ENCODE results near the gene ZNF432. TPM values are rescaled to one million over a fixed set of nuclear protein-coding genes. Genes with fewer than 3 reads are reported as not detected.
A peak's percentile ranks its signal among the peaks of the same experiment; 100 is the strongest.

Gene ZNF432
- total and polyA plus RNA-seq, 2 of the 13 experiments (the other 11 are each of a cell fraction or from before 2014, with no cell fraction given), result 4.1 to 8.7 TPM

DNA sequence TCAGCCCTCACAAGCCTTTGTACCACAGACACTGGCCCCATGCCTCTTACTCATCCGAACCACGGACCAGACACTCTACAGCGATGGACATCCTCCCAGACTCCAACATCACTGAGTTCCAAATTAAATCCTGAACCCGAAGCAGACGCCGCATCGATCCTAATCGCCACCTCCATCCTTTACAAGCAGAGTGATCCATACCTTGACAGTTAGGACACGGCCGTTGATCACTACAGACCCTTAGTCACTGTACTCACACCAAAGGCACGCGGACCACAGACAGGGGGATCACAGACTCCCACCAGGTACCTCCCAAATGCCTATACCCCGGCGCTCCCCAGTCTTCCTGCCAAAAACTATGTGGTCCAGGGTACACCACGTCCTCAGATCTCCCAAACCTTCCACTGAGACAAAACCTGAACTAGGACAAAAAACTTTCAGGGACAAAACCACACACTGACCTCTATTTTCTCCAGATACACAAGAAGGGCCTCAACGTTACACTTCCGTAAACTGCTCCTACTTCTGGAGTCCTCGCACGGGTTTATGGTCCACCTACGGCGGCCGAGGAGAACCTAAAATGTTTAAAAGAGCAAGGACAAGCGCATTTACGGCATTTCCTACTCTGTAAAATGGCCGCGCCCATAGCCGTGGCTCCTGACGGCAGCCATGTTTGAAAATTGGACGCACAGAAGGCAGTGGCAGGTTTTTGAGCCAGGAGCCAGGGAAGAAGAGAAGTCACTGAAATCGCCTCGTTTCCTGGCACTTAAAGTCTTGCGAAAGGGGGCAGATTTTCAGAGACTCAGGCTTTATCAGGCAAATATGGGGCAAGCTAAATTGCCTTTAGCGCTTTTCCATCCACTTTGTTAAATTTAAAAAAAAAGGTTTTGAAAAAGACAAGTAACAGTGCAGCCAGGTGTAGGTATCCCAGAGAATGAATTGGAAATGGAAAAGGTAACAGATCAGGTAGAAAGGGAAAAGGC, 62.0 kb downstream of the ZNF432 start, which contains the start of gene ZNF350 (continued):
- TF ChIP-seq, protein P1, sequence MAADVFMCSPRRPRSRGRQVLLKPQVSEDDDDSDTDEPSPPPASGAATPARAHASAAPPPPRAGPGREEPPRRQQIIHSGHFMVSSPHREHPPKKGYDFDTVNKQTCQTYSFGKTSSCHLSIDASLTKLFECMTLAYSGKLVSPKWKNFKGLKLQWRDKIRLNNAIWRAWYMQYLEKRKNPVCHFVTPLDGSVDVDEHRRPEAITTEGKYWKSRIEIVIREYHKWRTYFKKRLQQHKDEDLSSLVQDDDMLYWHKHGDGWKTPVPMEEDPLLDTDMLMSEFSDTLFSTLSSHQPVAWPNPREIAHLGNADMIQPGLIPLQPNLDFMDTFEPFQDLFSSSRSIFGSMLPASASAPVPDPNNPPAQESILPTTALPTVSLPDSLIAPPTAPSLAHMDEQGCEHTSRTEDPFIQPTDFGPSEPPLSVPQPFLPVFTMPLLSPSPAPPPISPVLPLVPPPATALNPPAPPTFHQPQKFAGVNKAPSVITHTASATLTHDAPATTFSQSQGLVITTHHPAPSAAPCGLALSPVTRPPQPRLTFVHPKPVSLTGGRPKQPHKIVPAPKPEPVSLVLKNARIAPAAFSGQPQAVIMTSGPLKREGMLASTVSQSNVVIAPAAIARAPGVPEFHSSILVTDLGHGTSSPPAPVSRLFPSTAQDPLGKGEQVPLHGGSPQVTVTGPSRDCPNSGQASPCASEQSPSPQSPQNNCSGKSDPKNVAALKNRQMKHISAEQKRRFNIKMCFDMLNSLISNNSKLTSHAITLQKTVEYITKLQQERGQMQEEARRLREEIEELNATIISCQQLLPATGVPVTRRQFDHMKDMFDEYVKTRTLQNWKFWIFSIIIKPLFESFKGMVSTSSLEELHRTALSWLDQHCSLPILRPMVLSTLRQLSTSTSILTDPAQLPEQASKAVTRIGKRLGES (CRISPR knock-in tag; IDR thresholded peaks at IDR 0.05; ENCODE audit: borderline replicate concordance), result no peak
- TF ChIP-seq SP5 (CRISPR knock-in tag; IDR thresholded peaks at IDR 0.05; ENCODE audit: borderline replicate concordance, low read depth) (no peak), CREB1 (IDR thresholded peaks at IDR 0.05) (no peak), CREB1 (CRISPR knock-in tag; IDR thresholded peaks at IDR 0.05) (peak; percentile 82), ZNF12 (CRISPR knock-in tag; IDR thresholded peaks at IDR 0.05) (peak; percentile 65; the same call in 1 of the 2 replicates), ZFP1 (CRISPR knock-in tag; IDR thresholded peaks at IDR 0.05) (peak; percentile 70; the same call in 1 of the 2 replicates), ZNF432 (CRISPR knock-in tag; IDR thresholded peaks at IDR 0.05; ENCODE audit: borderline replicate concordance) (no peak), ERF (CRISPR knock-in tag; IDR thresholded peaks at IDR 0.05) (peak; percentile 88), FOSL2 (CRISPR knock-in tag; IDR thresholded peaks at IDR 0.05) (peak; percentile 62), SIN3A (IDR thresholded peaks at IDR 0.05; ENCODE audit: borderline replicate concordance, low read depth, low read length) (peak; percentile 96), RNF2 (conservative IDR thresholded peaks at IDR 0.05; ENCODE audit: low read depth) (no peak), ZNF780A (CRISPR knock-in tag; IDR thresholded peaks at IDR 0.05) (no peak), MBNL3 (CRISPR knock-in tag; conservative IDR thresholded peaks at IDR 0.05) (no peak), ZNF670 (CRISPR knock-in tag; IDR thresholded peaks at IDR 0.05; ENCODE audit: borderline replicate concordance) (no peak; the same call in 1 of the 2 replicates), ZNF709 (CRISPR knock-in tag; IDR thresholded peaks at IDR 0.05) (no peak), NR3C1 (CRISPR knock-in tag; IDR thresholded peaks at IDR 0.05) (no peak), MIXL1 (CRISPR knock-in tag; IDR thresholded peaks at IDR 0.05) (peak; percentile 91)
- TF ChIP-seq, protein P2, sequence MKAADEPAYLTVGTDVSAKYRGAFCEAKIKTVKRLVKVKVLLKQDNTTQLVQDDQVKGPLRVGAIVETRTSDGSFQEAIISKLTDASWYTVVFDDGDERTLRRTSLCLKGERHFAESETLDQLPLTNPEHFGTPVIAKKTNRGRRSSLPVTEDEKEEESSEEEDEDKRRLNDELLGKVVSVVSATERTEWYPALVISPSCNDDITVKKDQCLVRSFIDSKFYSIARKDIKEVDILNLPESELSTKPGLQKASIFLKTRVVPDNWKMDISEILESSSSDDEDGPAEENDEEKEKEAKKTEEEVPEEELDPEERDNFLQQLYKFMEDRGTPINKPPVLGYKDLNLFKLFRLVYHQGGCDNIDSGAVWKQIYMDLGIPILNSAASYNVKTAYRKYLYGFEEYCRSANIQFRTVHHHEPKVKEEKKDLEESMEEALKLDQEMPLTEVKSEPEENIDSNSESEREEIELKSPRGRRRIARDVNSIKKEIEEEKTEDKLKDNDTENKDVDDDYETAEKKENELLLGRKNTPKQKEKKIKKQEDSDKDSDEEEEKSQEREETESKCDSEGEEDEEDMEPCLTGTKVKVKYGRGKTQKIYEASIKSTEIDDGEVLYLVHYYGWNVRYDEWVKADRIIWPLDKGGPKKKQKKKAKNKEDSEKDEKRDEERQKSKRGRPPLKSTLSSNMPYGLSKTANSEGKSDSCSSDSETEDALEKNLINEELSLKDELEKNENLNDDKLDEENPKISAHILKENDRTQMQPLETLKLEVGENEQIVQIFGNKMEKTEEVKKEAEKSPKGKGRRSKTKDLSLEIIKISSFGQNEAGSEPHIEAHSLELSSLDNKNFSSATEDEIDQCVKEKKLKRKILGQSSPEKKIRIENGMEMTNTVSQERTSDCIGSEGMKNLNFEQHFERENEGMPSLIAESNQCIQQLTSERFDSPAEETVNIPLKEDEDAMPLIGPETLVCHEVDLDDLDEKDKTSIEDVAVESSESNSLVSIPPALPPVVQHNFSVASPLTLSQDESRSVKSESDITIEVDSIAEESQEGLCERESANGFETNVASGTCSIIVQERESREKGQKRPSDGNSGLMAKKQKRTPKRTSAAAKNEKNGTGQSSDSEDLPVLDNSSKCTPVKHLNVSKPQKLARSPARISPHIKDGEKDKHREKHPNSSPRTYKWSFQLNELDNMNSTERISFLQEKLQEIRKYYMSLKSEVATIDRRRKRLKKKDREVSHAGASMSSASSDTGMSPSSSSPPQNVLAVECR (CRISPR knock-in tag; IDR thresholded peaks at IDR 0.05; ENCODE audit: borderline replicate concordance), result peak; percentile 94; the same call in 1 of the 2 replicates
- TF ChIP-seq, protein P3, sequence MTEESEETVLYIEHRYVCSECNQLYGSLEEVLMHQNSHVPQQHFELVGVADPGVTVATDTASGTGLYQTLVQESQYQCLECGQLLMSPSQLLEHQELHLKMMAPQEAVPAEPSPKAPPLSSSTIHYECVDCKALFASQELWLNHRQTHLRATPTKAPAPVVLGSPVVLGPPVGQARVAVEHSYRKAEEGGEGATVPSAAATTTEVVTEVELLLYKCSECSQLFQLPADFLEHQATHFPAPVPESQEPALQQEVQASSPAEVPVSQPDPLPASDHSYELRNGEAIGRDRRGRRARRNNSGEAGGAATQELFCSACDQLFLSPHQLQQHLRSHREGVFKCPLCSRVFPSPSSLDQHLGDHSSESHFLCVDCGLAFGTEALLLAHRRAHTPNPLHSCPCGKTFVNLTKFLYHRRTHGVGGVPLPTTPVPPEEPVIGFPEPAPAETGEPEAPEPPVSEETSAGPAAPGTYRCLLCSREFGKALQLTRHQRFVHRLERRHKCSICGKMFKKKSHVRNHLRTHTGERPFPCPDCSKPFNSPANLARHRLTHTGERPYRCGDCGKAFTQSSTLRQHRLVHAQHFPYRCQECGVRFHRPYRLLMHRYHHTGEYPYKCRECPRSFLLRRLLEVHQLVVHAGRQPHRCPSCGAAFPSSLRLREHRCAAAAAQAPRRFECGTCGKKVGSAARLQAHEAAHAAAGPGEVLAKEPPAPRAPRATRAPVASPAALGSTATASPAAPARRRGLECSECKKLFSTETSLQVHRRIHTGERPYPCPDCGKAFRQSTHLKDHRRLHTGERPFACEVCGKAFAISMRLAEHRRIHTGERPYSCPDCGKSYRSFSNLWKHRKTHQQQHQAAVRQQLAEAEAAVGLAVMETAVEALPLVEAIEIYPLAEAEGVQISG (CRISPR knock-in tag; IDR thresholded peaks at IDR 0.05), result peak; percentile 95
